ENCODE measurements around the gene TGFB1. TPM values are rescaled to one million over a fixed set of nuclear protein-coding genes. Genes with fewer than 3 reads are reported as not detected.

TGFB1 gene
- total RNA-seq, 1 experiment from 2014 or later, result 10.4 TPM

DNA sequence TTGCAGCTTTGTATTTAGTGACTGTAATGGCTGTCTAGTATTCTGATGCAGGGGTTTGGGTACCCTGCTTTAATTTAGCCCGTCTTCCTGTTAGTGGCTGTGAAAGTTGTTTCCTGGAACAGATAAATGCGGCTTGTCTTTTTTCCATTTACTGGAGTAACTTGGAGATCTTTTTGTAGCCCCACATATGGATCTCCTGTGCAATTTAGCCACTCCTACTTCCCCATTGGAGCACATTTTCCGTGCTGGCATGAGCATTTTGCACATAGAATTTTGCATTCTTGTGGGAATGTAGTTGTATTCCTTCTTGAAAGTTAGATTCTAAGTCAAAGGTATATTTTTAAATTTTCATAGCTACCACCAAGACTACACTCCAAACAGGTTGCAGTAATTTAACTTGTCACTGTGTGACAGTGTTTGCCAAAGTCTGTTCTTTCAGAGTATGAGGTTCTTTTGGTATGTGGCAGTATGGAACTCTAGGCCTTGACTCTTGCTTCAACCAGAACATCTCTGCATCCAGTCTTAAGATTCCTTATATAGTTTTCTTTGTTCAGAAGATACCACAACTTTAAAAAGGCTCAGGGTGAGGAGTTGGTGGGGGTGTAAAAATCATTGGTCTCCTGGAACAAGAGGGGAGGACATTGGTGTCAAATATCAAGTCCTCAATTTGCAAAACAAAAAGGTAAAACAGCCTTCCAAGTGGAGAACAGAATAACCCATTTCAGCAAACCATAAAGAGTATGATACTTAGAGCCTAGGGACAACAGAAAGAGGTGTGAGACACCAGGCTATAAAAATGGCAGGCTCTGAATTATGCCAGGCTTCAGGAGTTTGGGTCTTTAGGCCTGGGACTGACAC lies 64.8 kb downstream of the TGFB1 start:
- peaks cover 81% of the 10 kb centered on the region for H3K36me3 Mint-ChIP-seq
- TF ChIP-seq TCF7 (CRISPR knock-in tag; IDR thresholded peaks at IDR 0.05; ENCODE audit: low read depth) (no peak), NR3C1 (CRISPR knock-in tag; conservative IDR thresholded peaks at IDR 0.05; ENCODE audit: low read depth) (no peak)
- H3K27me3 Mint-ChIP-seq (ENCODE audit: low read depth), result no peaks in the 10 kb centered on the region
- peak overlapping the region; percentile 34 for H3K4me3 Mint-ChIP-seq
- no peaks in the 10 kb centered on the region for H3K9me3 Mint-ChIP-seq
- CTCF ChIA-PET, result interaction anchor here (0.5 to 1.6 kb wide), 4 partner anchors 20 to 464 kb away, joined by 3 to 7 read pairs (median 4); no protein-coding TSS in a partner anchor
- peak overlapping the region; percentile 79 for H3K27ac Mint-ChIP-seq
- POLR2A ChIA-PET, result interaction anchor here (1.1 kb wide), 2 partner anchors 13 to 62 kb away, joined by 3 to 7 read pairs; no protein-coding TSS in a partner anchor
- DNase-seq (ENCODE audit: low spot score) (no peak), ATAC-seq (peak; percentile 55)
- H3K4me1 Mint-ChIP-seq, result peaks cover 26% of the 10 kb centered on the region

Other genes with a start within 250 kb of the TGFB1 start
- gene CYP2F1, start 239.5 kb downstream of the TGFB1 start, total RNA-seq (2021), result 0.24 to 1.3 TPM (median 0.30 TPM) in 3 replicates
- gene CYP2S1, start 160.7 kb downstream of the TGFB1 start, total RNA-seq (2021), result 173 to 191 TPM (median 188 TPM) in 3 replicates
- gene AXL, start 134.7 kb downstream of the TGFB1 start, total RNA-seq (2021), result 25.0 to 27.3 TPM (median 27.0 TPM) in 3 replicates
- 246 to 282 TPM (median 257 TPM) in 3 replicates for gene HNRNPUL1, start 89.5 kb downstream of the TGFB1 start, total RNA-seq (2021)
- gene CCDC97, start 43.8 kb downstream of the TGFB1 start, total RNA-seq (2021), result 29.7 to 31.4 TPM (median 30.8 TPM) in 3 replicates
- 4.5 to 6.3 TPM (median 4.7 TPM) in 3 replicates for gene B9D2, start 10.2 kb upstream of the TGFB1 start, total RNA-seq (2021)
- 5.3 to 6.0 TPM (median 5.3 TPM) in 3 replicates for gene TMEM91, start 22.6 kb upstream of the TGFB1 start, total RNA-seq (2021)
- 56.4 to 60.3 TPM (median 56.6 TPM) in 3 replicates for gene EXOSC5, start 43.4 kb upstream of the TGFB1 start, total RNA-seq (2021)
- gene BCKDHA, start 43.9 kb upstream of the TGFB1 start, total RNA-seq (2021), result 18.8 to 34.8 TPM (median 32.6 TPM) in 3 replicates
- gene B3GNT8, start 73.5 kb upstream of the TGFB1 start, total RNA-seq (2021), result 0.96 to 2.3 TPM (median 1.2 TPM) in 3 replicates
- gene DMAC2, start 86.0 kb upstream of the TGFB1 start, total RNA-seq (2021), result 77.6 to 85.6 TPM (median 82.6 TPM) in 3 replicates
- 0.24 TPM in 1 of 3 replicates, not detected in the others for gene ERICH4, start 89.2 kb upstream of the TGFB1 start, total RNA-seq (2021)
- gene CEACAM21, start 222.2 kb upstream of the TGFB1 start, total RNA-seq (2021), result 0.35 to 0.55 TPM in 2 of 3 replicates, not detected in the other